HG03039 (cell line): ENCODE measurements around the gene HBE1.

ENCODE experiments used
- ATAC-seq: cut with Tn5 transposase; IDR thresholded peaks from one replicate; pipeline ENCODE4 v1.9.1; 2021; ENCODE audit warnings: mild to moderate bottlenecking, moderate library complexity; ENCODE audit not compliant: unreplicated experiment

HBE1 gene

DNA sequence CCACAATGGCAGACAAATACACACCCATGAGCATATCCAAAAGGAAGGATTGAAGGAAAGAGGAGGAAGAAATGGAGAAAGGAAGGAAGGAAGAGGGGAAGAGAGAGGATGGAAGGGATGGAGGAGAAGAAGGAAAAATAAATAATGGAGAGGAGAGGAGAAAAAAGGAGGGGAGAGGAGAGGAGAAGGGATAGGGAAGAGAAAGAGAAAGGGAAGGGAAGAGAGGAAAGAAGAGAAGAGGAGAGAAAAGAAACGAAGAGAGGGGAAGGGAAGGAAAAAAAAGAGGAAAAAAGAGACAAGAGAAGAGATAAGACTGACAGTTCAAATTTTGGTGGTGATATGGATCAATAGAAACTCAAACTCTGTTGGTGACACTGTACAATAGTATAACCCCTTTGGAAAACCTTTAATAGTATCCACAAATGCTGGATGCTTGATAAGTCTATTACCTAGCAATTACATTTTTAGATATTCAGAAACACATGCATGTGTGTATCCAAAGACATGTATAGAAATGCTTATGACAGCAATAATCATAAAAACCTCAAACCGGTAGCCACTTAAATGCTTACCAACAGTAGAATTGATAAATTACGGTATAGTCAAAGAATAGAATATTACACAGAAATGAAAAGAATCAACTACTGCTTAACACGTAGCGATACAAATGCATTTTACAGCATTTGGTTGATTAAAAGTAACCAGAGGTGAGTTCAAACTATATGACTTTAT lies 34.2 kb downstream of the HBE1 start:
- ATAC-seq, result no peak

DNA sequence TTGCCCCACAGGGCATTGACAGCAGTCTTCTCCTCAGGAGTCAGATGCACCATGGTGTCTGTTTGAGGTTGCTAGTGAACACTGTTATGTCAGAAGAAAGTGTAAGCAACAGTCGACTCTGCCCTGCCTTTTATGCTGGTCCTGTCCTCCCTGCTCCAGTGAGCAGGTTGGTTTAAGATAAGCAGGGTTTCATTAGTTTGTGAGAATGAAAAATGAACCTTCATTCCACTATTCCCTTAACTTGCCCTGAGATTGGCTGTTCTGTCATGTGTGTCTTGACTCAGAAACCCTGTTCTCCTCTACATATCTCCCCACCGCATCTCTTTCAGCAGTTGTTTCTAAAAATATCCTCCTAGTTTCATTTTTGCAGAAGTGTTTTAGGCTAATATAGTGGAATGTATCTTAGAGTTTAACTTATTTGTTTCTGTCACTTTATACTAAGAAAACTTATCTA lies 35.3 kb downstream of the HBE1 start, which contains the start of gene HBD:
HBD (minus strand) TSS at position 103 of the 454 bp plus-strand sequence; CDS start at position 53, 50 bp downstream.
- peak; percentile 76 for ATAC-seq

DNA sequence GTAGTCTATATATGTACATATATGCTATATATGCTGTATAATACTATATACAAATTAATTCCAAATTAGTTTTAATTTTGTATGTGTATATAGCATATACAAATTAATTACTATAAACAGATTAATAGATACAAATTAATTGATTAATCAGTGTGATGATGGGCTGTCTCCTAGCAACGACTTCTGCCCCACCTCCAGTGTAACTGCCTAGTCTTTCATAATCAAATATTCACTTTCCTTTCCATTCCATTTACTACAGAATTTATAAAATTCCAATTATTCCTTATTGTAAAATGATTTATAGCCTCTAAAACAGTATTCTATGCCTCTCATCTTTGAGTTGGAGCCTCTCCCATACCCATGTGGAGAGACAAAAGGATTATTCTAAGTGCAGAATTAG lies 36.4 kb downstream of the HBE1 start:
- ATAC-seq, result no peak

DNA sequence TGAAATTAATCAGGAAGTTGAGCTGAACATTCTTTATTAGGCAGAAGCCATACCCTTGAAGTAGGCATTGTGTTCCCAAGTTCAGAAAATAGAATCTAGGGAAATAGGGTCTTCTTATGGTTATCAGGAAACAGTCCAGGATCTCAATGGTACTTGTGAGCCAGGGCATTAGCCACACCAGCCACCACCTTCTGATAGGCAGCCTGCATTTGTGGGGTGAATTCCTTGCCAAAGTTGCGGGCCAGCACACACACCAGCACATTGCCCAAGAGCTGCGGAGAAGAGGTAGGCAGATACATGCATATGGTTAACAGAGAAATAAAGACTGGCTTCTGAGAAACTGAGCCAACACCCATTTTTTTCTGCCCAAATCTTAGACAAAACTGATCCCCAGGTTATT lies 36.9 kb downstream of the HBE1 start:
- no peak for ATAC-seq

DNA sequence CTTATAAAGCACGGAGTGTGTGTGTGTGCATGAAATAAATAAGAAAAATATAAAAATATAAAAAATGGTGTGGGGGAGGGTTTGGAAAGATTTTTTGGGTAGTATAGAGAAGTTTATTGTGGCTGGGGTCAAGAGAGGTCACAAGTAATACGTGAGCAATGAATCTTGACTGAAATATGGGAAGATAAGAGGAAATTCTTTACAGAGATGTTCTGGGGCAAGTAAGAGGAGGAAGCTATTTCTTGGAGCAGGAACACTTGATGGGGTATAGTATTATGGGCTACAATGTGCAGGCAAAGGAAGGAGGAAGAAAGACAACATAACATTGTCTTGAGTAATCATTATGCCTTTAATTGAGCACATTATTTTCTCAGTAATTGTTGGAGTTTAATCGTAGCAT lies 37.6 kb downstream of the HBE1 start:
- ATAC-seq, result no peak

DNA sequence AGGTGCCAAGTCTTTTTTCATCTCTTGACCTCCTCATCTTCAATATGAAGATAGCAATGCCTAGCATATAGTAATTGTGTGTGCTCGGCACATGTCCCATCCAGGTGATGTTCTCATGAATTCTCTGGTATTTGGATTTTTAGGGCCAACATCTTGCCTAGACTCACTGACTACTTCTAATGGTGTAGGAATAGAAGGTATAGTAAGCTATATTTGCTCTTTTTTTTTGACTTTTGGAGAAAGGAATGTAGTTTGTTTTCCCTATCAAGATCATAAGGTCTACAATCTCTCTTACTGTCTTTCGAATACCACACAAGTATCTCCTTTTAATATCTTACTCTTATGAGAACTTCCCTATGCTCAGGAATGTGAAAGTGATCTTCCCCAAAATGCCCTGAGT lies 38.6 kb downstream of the HBE1 start:
- no peak for ATAC-seq

DNA sequence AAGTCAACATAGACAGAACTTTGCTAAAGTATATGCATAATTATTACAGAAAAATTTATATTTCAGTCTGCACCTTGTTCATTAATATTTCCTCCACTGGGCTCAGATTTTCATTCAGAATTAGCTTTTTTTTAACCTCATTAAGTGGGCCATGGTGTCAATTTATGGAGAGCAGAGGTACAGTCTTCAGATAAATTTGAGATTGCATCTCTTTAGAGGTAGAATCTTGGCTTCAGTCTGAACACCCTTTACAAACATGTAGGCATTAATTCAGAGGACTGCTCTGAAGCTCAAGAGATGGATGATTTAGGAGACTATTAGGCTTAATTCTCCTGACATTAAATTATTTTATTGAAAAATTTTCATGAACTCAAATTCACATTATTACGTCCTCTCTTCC lies 39.5 kb downstream of the HBE1 start:
- ATAC-seq, result no peak

DNA sequence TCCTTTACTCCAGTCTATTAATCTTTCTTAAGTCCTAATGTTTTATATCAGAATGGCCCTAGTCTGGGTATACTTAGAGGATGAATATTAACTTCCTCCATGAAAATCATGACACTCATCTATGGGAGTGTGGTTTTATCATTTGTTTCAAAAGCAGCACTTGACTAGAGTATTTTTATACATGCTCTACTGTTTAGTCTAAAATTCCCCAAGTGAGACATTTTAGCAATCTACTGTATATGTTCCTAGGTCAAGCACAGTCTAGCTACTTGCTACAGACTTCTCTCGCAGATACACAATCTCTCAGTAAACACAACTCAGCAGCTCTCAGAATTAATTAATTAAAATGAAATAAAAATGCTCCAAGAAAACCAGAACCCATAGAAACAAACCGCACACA lies 39.9 kb downstream of the HBE1 start:
- ATAC-seq, result no peak

DNA sequence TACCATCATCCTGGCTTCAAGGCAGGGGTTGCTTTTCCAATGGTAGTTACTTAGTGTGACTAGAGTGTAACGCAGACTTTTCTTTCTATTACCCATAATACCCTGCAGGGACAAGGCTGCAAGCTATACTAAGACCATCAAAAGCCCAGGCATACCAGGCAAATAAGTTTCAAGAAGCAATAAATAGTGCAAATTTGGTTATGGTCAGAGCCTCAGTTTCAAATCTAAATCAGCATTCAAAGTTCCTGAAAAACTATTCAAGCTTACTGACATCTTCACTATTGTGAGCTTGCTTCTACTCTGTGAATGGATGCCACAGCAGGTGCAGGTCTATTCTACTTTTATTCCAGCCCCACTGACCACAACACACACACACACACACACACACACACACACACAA lies 40.4 kb downstream of the HBE1 start:
- ATAC-seq, result peak; percentile 57

DNA sequence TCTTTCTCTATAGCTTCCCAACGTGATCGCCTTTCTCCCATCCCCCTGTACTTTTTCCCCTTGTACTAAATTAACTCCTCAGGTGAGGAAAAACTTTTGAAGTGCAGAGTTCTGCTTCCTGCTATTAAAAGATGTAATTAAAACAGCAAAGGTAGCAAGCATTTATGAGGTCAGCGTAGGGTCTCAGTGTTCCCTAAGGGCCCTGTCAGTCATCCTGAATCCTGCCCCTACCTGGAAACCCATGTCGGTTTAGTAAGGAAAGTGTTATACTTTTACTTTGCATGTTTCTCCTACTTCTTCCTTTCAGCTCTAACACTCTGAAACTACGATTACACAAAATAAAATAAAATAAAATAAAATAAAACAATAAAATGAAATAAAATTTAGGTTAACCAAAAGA lies 41.6 kb downstream of the HBE1 start:
- ATAC-seq, result no peak

DNA sequence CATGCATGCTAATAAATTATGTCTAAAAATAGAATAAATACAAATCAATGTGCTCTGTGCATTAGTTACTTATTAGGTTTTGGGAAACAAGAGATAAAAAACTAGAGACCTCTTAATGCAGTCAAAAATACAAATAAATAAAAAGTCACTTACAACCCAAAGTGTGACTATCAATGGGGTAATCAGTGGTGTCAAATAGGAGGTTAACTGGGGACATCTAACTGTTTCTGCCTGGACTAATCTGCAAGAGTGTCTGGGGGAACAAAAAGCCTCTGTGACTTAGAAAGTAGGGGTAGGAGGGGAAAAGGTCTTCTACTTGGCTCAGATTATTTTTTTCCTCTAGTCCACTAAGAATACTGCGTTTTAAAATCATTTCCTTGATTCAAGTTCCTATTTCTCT lies 42.1 kb downstream of the HBE1 start:
- no peak for ATAC-seq

DNA sequence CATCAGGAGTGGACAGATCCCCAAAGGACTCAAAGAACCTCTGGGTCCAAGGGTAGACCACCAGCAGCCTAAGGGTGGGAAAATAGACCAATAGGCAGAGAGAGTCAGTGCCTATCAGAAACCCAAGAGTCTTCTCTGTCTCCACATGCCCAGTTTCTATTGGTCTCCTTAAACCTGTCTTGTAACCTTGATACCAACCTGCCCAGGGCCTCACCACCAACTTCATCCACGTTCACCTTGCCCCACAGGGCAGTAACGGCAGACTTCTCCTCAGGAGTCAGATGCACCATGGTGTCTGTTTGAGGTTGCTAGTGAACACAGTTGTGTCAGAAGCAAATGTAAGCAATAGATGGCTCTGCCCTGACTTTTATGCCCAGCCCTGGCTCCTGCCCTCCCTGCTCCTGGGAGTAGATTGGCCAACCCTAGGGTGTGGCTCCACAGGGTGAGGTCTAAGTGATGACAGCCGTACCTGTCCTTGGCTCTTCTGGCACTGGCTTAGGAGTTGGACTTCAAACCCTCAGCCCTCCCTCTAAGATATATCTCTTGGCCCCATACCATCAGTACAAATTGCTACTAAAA lies 42.9 kb downstream of the HBE1 start, which contains the start of gene HBB:
HBB (minus strand) TSS at position 340 of the 579 bp plus-strand sequence; CDS start at position 290, 50 bp downstream.
- ATAC-seq, result no peak

DNA sequence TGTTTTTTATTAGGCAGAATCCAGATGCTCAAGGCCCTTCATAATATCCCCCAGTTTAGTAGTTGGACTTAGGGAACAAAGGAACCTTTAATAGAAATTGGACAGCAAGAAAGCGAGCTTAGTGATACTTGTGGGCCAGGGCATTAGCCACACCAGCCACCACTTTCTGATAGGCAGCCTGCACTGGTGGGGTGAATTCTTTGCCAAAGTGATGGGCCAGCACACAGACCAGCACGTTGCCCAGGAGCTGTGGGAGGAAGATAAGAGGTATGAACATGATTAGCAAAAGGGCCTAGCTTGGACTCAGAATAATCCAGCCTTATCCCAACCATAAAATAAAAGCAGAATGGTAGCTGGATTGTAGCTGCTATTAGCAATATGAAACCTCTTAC lies 44.3 kb downstream of the HBE1 start:
- no peak for ATAC-seq

DNA sequence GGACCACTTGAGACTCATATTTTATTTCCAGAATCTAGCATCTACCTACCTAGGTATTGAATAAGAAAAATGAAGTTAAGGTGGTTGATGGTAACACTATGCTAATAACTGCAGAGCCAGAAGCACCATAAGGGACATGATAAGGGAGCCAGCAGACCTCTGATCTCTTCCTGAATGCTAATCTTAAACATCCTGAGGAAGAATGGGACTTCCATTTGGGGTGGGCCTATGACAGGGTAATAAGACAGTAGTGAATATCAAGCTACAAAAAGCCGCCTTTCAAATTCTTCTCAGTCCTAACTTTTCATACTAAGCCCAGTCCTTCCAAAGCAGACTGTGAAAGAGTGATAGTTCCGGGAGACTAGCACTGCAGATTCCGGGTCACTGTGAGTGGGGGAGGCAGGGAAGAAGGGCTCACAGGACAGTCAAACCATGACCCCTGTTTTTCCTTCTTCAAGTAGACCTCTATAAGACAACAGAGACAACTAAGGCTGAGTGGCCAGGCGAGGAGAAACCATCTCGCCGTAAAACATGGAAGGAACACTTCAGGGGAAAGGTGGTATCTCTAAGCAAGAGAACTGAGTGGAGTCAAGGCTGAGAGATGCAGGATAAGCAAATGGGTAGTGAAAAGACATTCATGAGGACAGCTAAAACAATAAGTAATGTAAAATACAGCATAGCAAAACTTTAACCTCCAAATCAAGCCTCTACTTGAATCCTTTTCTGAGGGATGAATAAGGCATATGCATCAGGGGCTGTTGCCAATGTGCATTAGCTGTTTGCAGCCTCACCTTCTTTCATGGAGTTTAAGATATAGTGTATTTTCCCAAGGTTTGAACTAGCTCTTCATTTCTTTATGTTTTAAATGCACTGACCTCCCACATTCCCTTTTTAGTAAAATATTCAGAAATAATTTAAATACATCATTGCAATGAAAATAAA lies 44.9 kb downstream of the HBE1 start:
- no peak for ATAC-seq

DNA sequence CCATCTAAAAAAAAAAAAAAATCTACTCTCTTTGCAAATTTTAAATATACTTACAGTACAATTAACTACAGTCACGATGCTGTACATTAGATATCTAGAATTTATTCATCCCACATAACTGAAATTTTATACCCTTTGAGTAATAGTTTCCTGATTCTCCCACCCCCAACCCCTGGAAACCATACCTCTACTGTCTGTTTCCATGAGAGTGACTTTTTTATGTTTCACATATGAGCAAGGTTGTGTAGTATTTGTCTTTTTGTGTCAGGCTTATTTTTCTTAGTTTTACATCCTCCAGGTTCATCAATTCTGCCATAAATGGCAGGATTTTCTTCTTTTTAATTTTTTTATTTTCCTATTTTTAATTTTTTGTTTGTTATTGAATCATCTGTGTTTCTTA lies 46.1 kb downstream of the HBE1 start:
- ATAC-seq, result no peak

DNA sequence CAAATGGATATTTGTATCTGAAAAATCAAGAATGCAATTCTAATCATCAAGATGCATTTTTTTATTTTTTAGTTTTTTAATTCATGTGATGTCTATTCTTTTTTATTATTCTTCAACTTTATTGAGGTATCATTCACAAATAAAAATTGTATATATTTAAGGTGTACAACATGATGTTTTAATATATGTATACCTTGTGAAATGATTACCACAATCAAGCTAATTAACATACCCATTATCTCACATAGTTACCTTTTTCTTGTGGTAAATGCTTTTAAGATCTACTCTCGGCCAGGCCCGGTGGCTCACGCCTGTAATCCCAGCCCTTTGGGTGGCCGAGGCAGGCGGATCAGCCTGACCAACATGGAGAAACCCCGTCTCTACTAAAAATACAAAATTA lies 46.6 kb downstream of the HBE1 start:
- ATAC-seq, result no peak
